GM12878 (cell line): ENCODE results near the gene PLA2G2C. TPM values are rescaled to one million over a fixed set of nuclear protein-coding genes. Genes with fewer than 3 reads are reported as not detected.

ENCODE experiments used
- ATAC-seq: fragments of 200-7000 bp; cut with Tn5 transposase; 3 replicates; pipeline ENCODE4 v1.9.1; 2020; ENCODE audit warnings: mild to moderate bottlenecking, moderate library complexity
- BruUV-seq: library from RNA; stranded (reverse); fragments of 400-500 nt; replicated peaks from 2 replicates; lab custom pipeline; 2021; lab: Mats Ljungman, UMichigan
- CTCF ChIA-PET: fragments of 300-600 bp; sonication (Branson Sonifier 250); formaldehyde crosslinking; extraction: SDS; loops from one replicate; lab custom pipeline; 2021; ENCODE audit warnings: inconsistent platforms; lab: Yijun Ruan, JAX
- POLR2A ChIA-PET: fragments of 350-600 bp; formaldehyde crosslinking; extraction: SDS; loops from one replicate; lab custom pipeline; 2021; ENCODE audit warnings: inconsistent platforms; lab: Charles Lee
- RAD21 ChIA-PET: fragments of 300-600 bp; sonication (Branson Sonifier 250); formaldehyde crosslinking; loops from one replicate; lab custom pipeline; 2023; ENCODE audit warnings: antibody characterized with exemption; ENCODE audit not compliant: unreplicated experiment; lab: Charles Lee
- SMC1A ChIA-PET: fragments of 300-600 bp; sonication (Branson Sonifier 250); formaldehyde crosslinking; loops from one replicate; lab custom pipeline; 2023; ENCODE audit not compliant: unreplicated experiment, uncharacterized antibody; lab: Charles Lee
- DNase-seq: peaks from one replicate; pipeline ENCODE4 v3.0.0-alpha.2; 2011; ENCODE audit warnings: low read depth, low spot score
- FAIRE-seq: peaks from 3 replicates; lab custom pipeline; 2011; peaks lifted over from hg19 to GRCh38; lab: Jason Lieb, UNC
- H2AFZ ChIP-seq: 2 replicates; pipeline ENCODE4 v1.6.0; 2011; ENCODE audit warnings: low read depth, low read length, control low read depth; ENCODE audit not compliant: control insufficient read depth
- H3K27ac ChIP-seq: 2 replicates; pipeline ENCODE4 v1.5.1; 2011; ENCODE audit warnings: control low read depth; ENCODE audit not compliant: control insufficient read depth, insufficient read depth
- H3K27me3 ChIP-seq, 2 experiments: replicated peaks in 1 of 2; 2 replicates each; pipeline versions ENCODE4 v1.6.0 to v1.6.1; 2011; ENCODE audit warnings: low read length in 1 of 2; ENCODE audit not compliant: control insufficient read depth in 2 of 2, insufficient read depth in 2 of 2
- H3K36me3 ChIP-seq, 2 experiments: 2 replicates each; pipeline ENCODE4 v1.5.1; 2011; ENCODE audit warnings: low read length in 1 of 2; ENCODE audit not compliant: control insufficient read depth in 2 of 2, insufficient read depth in 2 of 2
- H3K4me1 ChIP-seq: 2 replicates; pipeline ENCODE4 v1.6.1; 2011; ENCODE audit warnings: mild to moderate bottlenecking, low read length, moderate library complexity, mixed read lengths; ENCODE audit not compliant: control insufficient read depth, insufficient read depth
- H3K4me2 ChIP-seq: 2 replicates; pipeline ENCODE4 v1.6.0; 2011; ENCODE audit warnings: control low read depth; ENCODE audit not compliant: control insufficient read depth, insufficient read depth
- H3K4me3 ChIP-seq: fragments of 200-600 bp; sonication (generic); 2 replicates; pipeline ENCODE4 v1.5.1; 2016
- H3K79me2 ChIP-seq: 2 replicates; pipeline ENCODE4 v1.6.0; 2011; ENCODE audit warnings: low read length; ENCODE audit not compliant: control insufficient read depth, insufficient read depth
- H3K9ac ChIP-seq: 2 replicates; pipeline ENCODE4 v1.8.0; 2011; ENCODE audit warnings: low read length, control low read depth, mixed read lengths; ENCODE audit not compliant: control insufficient read depth, insufficient read depth
- H3K9me3 ChIP-seq: replicated peaks from 3 replicates; pipeline ENCODE4 v1.5.1; 2011; ENCODE audit warnings: mild to moderate bottlenecking, low read length; ENCODE audit not compliant: control insufficient read depth, insufficient read depth
- H4K20me1 ChIP-seq: 2 replicates; pipeline ENCODE4 v1.6.0; 2011; ENCODE audit not compliant: control insufficient read depth, insufficient read depth
- E2F4 ChIP-seq: IDR thresholded peaks from 2 replicates; pipeline ENCODE4 v1.6.1; 2012; ENCODE audit warnings: low read depth, low read length, improper control_type of control experiment
- IRF3 ChIP-seq: fragments of 450-650 bp; IDR thresholded peaks from 2 replicates; pipeline ENCODE4 v1.6.1; 2014; ENCODE audit warnings: mild to moderate bottlenecking
- RUNX3 ChIP-seq: IDR thresholded peaks from 2 replicates; pipeline ENCODE4 v1.6.1; 2012; ENCODE audit warnings: low read length, inconsistent platforms
- WGBS: methylation state at CpG from one replicate; pipeline ENCODE4 v1.1.6; 2016; ENCODE audit warnings: low lambda C conversion rate; ENCODE audit not compliant: insufficient replicate concordance, insufficient coverage; ENCODE audit errors: missing lambda C conversion rate; 5-methylcytosine and 5-hydroxymethylcytosine counted together
- in situ Hi-C: fragments of 300-500 bp; cut with MboI; formaldehyde crosslinking; loops from 9 replicates; pipeline ENCODE4 v1.14.3; 2018; ENCODE audit warnings: mixed read lengths
- intact Hi-C: fragments of 100-400 bp; cut with micrococcal nuclease; formaldehyde crosslinking; loops from one replicate; pipeline ENCODE4 v1.14.2; 2022; ENCODE audit not compliant: unreplicated experiment
- polyA plus RNA-seq, 11 experiments: library from polyadenylated mRNA; depleted of rRNA in 4 of 11; unstranded in 6 of 11; stranded (reverse) in 5 of 11; fragments of >200 nt; fragmentation: Nextera tagmentation in 4 of 11; fragmentation: Illumina TruSeq in 1 of 11; extraction: Ambion mirVana in 4 of 11; extraction: Trizol in 1 of 11; gene quantifications; 1 replicate in 1 of 11; 2 replicates in 10 of 11; pipeline versions ENCODE4 v1.2.1 to v1.2.3, GENCODE V29; 2011 to 2016; ENCODE audit warnings: inconsistent platforms in 2 of 11, missing spikeins in 2 of 11, low read depth in 1 of 11
- total RNA-seq, 4 experiments: library from RNA; depleted of rRNA in 3 of 4; stranded (reverse); fragments of >200 nt in 3 of 4; fragmentation: Illumina TruSeq in 1 of 4; extraction: Trizol in 1 of 4; gene quantifications; 2 replicates each; pipeline versions ENCODE4 v1.2.1 to v1.2.3, GENCODE V29; 2013 to 2021

PLA2G2C gene
- total and polyA plus RNA-seq, 10 of the 15 experiments (the other 5 are each of a cell fraction or from before 2014, with no cell fraction given): 0.05 TPM; not detected in 9

GRCh38 chr1:20207546-20207945, 21.2 kb upstream of the PLA2G2C start (continued):
- TF ChIP-seq IRF3 (no peak), RUNX3 (no peak)

GRCh38 chr1:20202166-20202565, 15.8 kb upstream of the PLA2G2C start:
- POLR2A ChIA-PET: no interaction called here

More at GRCh38 chr1:20202166-20202565, 15.8 kb upstream of the PLA2G2C start:
- Histone ChIP-seq H2AFZ (no peak overlapping the region), H3K4me1 (no peaks in the 10 kb centered on the region), H3K4me3 (no peak overlapping the region), H3K79me2 (no peaks in the 10 kb centered on the region), H3K9ac (no peak overlapping the region), H3K9me3 (no peaks in the 10 kb centered on the region), H3K36me3 (no peaks in the 10 kb centered on the region), H3K27me3 (peaks cover 4% of the 10 kb centered on the region in 2 experiments; a peak in 2 of 4 replicates), H3K4me2 (no peak overlapping the region), H4K20me1 (no peaks in the 10 kb centered on the region), H3K27ac (no peak overlapping the region)
- 20% methylated on average over 5 of the region's 5 CpGs for WGBS
- BruUV-seq: no TSS peak
- in situ Hi-C loops (no loop called here), intact Hi-C loops (no loop called here)
- ChIA-PET RAD21 (no interaction called here), SMC1A (no interaction called here), CTCF (interaction anchor here (1.8 kb wide), 1 partner anchor 11 kb away, joined by 5 read pairs; no protein-coding TSS in a partner anchor)
- ATAC-seq (no peak), DNase-seq (no peak), FAIRE-seq (no peak)
- no peak for TF ChIP-seq E2F4
